Measurements from ENCODE around the gene DNASE1L1. TPM values are rescaled to one million over a fixed set of nuclear protein-coding genes. Genes with fewer than 3 reads are reported as not detected.

DNASE1L1 gene
- total and polyA plus RNA-seq, 2 donors (not counting 1 experiment from before 2014, with no cell fraction given) = 11.3 to 38.5 TPM

- peaks cover 63% of the 10 kb centered on the region for H3K79me2 ChIP-seq (ENCODE audit: control insufficient read depth, insufficient read depth, low read length)
- DNase-seq (ENCODE audit: low read depth in 2 of 2) = no peak
- H3K4me3 ChIP-seq (replicated peaks in 1 of 4; ENCODE audit: control extremely low read depth in 1 of 4, insufficient read depth in 1 of 4, low read depth in 3 of 4, low read length in 4 of 4) = no peak overlapping the region
- no peak overlapping the region for H3K4me2 ChIP-seq (ENCODE audit: extremely low read depth, insufficient read depth, low read length)
- no peaks in the 10 kb centered on the region for H4K20me1 ChIP-seq (ENCODE audit: control insufficient read depth, extremely low read depth, insufficient read depth, low read length)
- H3K36me3 ChIP-seq (ENCODE audit: control insufficient read depth, insufficient read depth, low read length) = peaks cover 74% of the 10 kb centered on the region
- TF ChIP-seq, protein P1, sequence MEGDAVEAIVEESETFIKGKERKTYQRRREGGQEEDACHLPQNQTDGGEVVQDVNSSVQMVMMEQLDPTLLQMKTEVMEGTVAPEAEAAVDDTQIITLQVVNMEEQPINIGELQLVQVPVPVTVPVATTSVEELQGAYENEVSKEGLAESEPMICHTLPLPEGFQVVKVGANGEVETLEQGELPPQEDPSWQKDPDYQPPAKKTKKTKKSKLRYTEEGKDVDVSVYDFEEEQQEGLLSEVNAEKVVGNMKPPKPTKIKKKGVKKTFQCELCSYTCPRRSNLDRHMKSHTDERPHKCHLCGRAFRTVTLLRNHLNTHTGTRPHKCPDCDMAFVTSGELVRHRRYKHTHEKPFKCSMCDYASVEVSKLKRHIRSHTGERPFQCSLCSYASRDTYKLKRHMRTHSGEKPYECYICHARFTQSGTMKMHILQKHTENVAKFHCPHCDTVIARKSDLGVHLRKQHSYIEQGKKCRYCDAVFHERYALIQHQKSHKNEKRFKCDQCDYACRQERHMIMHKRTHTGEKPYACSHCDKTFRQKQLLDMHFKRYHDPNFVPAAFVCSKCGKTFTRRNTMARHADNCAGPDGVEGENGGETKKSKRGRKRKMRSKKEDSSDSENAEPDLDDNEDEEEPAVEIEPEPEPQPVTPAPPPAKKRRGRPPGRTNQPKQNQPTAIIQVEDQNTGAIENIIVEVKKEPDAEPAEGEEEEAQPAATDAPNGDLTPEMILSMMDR (conservative IDR thresholded peaks at IDR 0.05 in 1 of 2, IDR thresholded peaks at IDR 0.05 in 1 of 2; ENCODE audit: low read depth in 1 of 2, low read length in 2 of 2) = no peak
- TF ChIP-seq EZH2 (IDR thresholded peaks at IDR 0.05; ENCODE audit: low read length, missing control alignments) = no peak
- H3K27ac ChIP-seq (ENCODE audit: insufficient read depth, low read length) = no peak overlapping the region
- no peaks in the 10 kb centered on the region for H3K4me1 ChIP-seq (ENCODE audit: control insufficient read depth, extremely low read depth, insufficient read depth, low read length)
- no peak overlapping the region for H2AFZ ChIP-seq (ENCODE audit: low read length)
- no peaks in the 10 kb centered on the region for H3K27me3 ChIP-seq (ENCODE audit: control insufficient read depth, insufficient read depth, low read length)
- H3K9ac ChIP-seq (ENCODE audit: insufficient read depth, low read length) = no peak overlapping the region
- no peaks in the 10 kb centered on the region for H3K9me3 ChIP-seq (ENCODE audit: control insufficient read depth, insufficient read depth, low read depth, low read length)
These were observed 52.5 kb downstream of the DNASE1L1 start for GRCh38 chrX:154356596-154356995.

- H3K27ac ChIP-seq (ENCODE audit: insufficient read depth, low read length) = no peak overlapping the region
- H3K36me3 ChIP-seq (ENCODE audit: control insufficient read depth, insufficient read depth, low read length) = peaks cover 76% of the 10 kb centered on the region
- peaks cover 57% of the 10 kb centered on the region for H3K79me2 ChIP-seq (ENCODE audit: control insufficient read depth, insufficient read depth, low read length)
These were observed 53.3 kb downstream of the DNASE1L1 start for GRCh38 chrX:154355776-154356140.

DNA sequence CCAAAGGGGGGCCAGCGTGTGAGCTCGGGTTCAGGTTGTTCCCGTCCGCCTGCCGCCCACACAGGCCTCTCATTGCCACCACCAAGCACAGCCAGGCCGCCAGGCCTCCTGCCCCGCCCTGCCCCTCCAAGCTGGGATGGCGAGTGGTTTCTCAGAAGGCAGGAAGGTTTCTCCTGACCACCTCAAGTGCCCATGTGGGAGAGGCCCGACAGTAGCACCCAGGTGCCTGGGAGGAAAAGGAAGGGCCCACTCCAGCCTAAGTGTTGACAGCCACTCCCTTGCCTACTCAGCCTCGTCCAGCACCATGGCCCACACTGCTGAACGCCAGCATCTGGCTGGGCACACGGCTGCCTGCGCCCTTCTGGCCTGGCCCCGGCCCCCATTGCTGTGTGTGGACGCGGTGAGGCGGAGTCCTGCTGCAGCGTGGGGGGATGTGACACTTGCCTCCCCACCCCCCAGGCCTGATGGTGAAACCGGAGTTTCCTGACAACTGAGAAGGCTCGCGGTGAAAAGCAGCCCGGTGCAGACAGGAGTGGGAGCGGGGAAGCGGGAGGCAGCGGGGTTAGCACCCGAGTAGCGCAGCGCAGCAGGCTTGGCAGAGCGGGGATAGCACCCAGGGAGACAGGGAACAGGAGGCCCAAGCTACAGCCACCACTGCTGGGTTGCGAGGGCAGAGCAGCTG, 53.8 kb downstream of the DNASE1L1 start:
- Histone ChIP-seq H3K9ac (ENCODE audit: insufficient read depth, low read length) (no peak overlapping the region), H3K4me1 (ENCODE audit: control insufficient read depth, extremely low read depth, insufficient read depth, low read length) (no peaks in the 10 kb centered on the region), H3K4me3 (replicated peaks in 1 of 4; ENCODE audit: control extremely low read depth in 1 of 4, insufficient read depth in 1 of 4, low read depth in 3 of 4, low read length in 4 of 4) (no peak overlapping the region), H3K9me3 (ENCODE audit: control insufficient read depth, insufficient read depth, low read depth, low read length) (no peaks in the 10 kb centered on the region), H4K20me1 (ENCODE audit: control insufficient read depth, extremely low read depth, insufficient read depth, low read length) (no peaks in the 10 kb centered on the region), H3K79me2 (ENCODE audit: control insufficient read depth, insufficient read depth, low read length) (peaks cover 52% of the 10 kb centered on the region), H3K36me3 (ENCODE audit: control insufficient read depth, insufficient read depth, low read length) (peaks cover 77% of the 10 kb centered on the region), H2AFZ (ENCODE audit: low read length) (no peak overlapping the region), H3K27me3 (ENCODE audit: control insufficient read depth, insufficient read depth, low read length) (no peaks in the 10 kb centered on the region), H3K4me2 (ENCODE audit: extremely low read depth, insufficient read depth, low read length) (no peak overlapping the region), H3K27ac (ENCODE audit: insufficient read depth, low read length) (no peak overlapping the region)
- TF ChIP-seq, protein P1 (conservative IDR thresholded peaks at IDR 0.05 in 1 of 2, IDR thresholded peaks at IDR 0.05 in 1 of 2; ENCODE audit: low read depth in 1 of 2, low read length in 2 of 2) = no peak
- no peak for TF ChIP-seq EZH2 (IDR thresholded peaks at IDR 0.05; ENCODE audit: low read length, missing control alignments)
- DNase-seq (ENCODE audit: low read depth in 2 of 2) = no peak

More at GRCh38 chrX:154355776-154356140, 53.3 kb downstream of the DNASE1L1 start:
- no peak for DNase-seq (ENCODE audit: low read depth in 2 of 2)
- Histone ChIP-seq H3K4me2 (ENCODE audit: extremely low read depth, insufficient read depth, low read length) (no peak overlapping the region), H2AFZ (ENCODE audit: low read length) (no peak overlapping the region), H3K4me1 (ENCODE audit: control insufficient read depth, extremely low read depth, insufficient read depth, low read length) (no peaks in the 10 kb centered on the region), H3K27me3 (ENCODE audit: control insufficient read depth, insufficient read depth, low read length) (no peaks in the 10 kb centered on the region), H3K4me3 (replicated peaks in 1 of 4; ENCODE audit: control extremely low read depth in 1 of 4, insufficient read depth in 1 of 4, low read depth in 3 of 4, low read length in 4 of 4) (no peak overlapping the region), H3K9me3 (ENCODE audit: control insufficient read depth, insufficient read depth, low read depth, low read length) (no peaks in the 10 kb centered on the region), H4K20me1 (ENCODE audit: control insufficient read depth, extremely low read depth, insufficient read depth, low read length) (no peaks in the 10 kb centered on the region), H3K9ac (ENCODE audit: insufficient read depth, low read length) (no peak overlapping the region)
- TF ChIP-seq EZH2 (IDR thresholded peaks at IDR 0.05; ENCODE audit: low read length, missing control alignments) = no peak
- TF ChIP-seq, protein P1 (conservative IDR thresholded peaks at IDR 0.05 in 1 of 2, IDR thresholded peaks at IDR 0.05 in 1 of 2; ENCODE audit: low read depth in 1 of 2, low read length in 2 of 2) = no peak

All from fibroblast of lung (primary cell).